HG02981 (cell line): Measurements from ENCODE around the gene DCAF6.

ENCODE experiments used
- ATAC-seq: cut with Tn5 transposase; IDR thresholded peaks from one replicate; pipeline ENCODE4 v1.9.1; 2021; ENCODE audit warnings: mild to moderate bottlenecking, moderate library complexity; ENCODE audit not compliant: unreplicated experiment

The DCAF6 gene

GRCh38 chr1:168082008-168082876 lies 145.8 kb downstream of the DCAF6 start:
- ATAC-seq: peak; percentile 77

- no peak for ATAC-seq
Observed at GRCh38 chr1:168083456-168084325, 147.2 kb downstream of the DCAF6 start.

GRCh38 chr1:168084396-168085231 lies 148.1 kb downstream of the DCAF6 start:
- no peak for ATAC-seq

- no peak for ATAC-seq
Observed at GRCh38 chr1:168085401-168085872, 149.0 kb downstream of the DCAF6 start.

- ATAC-seq: no peak
Observed at GRCh38 chr1:168086438-168086837, 150.0 kb downstream of the DCAF6 start.

- no peak for ATAC-seq
Observed at GRCh38 chr1:168087696-168088095, 151.2 kb downstream of the DCAF6 start.

- no peak for ATAC-seq
Observed at GRCh38 chr1:168088511-168089325, 152.2 kb downstream of the DCAF6 start.

GRCh38 chr1:168089326-168089978 lies 153.0 kb downstream of the DCAF6 start:
- ATAC-seq: no peak

GRCh38 chr1:168089979-168090337 lies 153.5 kb downstream of the DCAF6 start:
- no peak for ATAC-seq

- ATAC-seq: no peak
Observed at GRCh38 chr1:168090395-168090794, 153.9 kb downstream of the DCAF6 start.

- no peak for ATAC-seq
Observed at GRCh38 chr1:168091063-168091462, 154.6 kb downstream of the DCAF6 start.

GRCh38 chr1:168091720-168092550 lies 155.5 kb downstream of the DCAF6 start:
- ATAC-seq: no peak

- ATAC-seq: no peak
Observed at GRCh38 chr1:168092566-168093355, 156.3 kb downstream of the DCAF6 start.

GRCh38 chr1:168093616-168094015 lies 157.1 kb downstream of the DCAF6 start:
- ATAC-seq: no peak

GRCh38 chr1:168095476-168095875 lies 159.0 kb downstream of the DCAF6 start:
- ATAC-seq: no peak

- no peak for ATAC-seq
Observed at GRCh38 chr1:168096296-168097165, 160.0 kb downstream of the DCAF6 start.
